GM23338 (cell line): ENCODE results near the gene PPM1J.

Experiments used
- EZH2 ChIP-seq: fragments of 200-600 bp; sonication (generic); IDR thresholded peaks from one replicate; pipeline ENCODE4 v1.8.0; 2017; ENCODE audit warnings: antibody characterized with exemption, mild to moderate bottlenecking, low read depth; ENCODE audit not compliant: unreplicated experiment
- POLR2AphosphoS5 ChIP-seq: IDR thresholded peaks from 2 replicates; pipeline ENCODE4 v1.6.1; 2016; ENCODE audit warnings: antibody characterized with exemption, low read depth

DNA sequence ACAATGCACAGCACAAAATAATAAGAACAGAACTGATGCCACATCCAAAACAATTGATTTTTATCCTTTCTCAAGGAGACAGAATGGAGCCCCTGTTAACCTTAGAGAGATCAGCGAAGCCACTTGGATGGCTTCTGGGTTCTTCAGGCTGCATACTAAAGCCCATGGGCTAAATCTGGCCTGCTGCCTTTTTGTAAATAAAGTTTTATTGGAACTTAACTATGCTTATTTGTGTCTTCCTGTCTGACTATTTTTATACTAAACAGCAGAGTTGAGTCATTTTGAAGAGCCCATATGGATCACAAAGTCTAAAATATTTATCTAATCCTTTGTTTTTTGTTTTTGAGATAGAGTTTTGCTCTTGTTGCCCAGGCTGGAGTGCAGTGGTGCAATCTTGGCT, 16.3 kb upstream of the PPM1J start:
- no peak for TF ChIP-seq POLR2AphosphoS5
- no peak for TF ChIP-seq EZH2
